ENCODE results near the gene CEACAM7.

The CEACAM7 gene

GRCh38 chr19:41623360-41623759, 64.7 kb downstream of the CEACAM7 start:
- no peak for DNase-seq (ENCODE audit: low spot score)
- in situ Hi-C loops (cut with MboI; ENCODE audit: low pct_unique_long_range_greater_than_20kb, low sequenced_read_pairs, unreplicated experiment), result no loop called here
- TF ChIP-seq CTCF (IDR thresholded peaks at IDR 0.05; ENCODE audit: extremely low read depth, insufficient read depth, missing control alignments), result no peak

Measured in GM13977 (cell line).